Measurements from ENCODE around the gene DUSP6.

The DUSP6 gene

GRCh38 chr12:89376844-89377243 lies 24.5 kb upstream of the DUSP6 start:
- H3K27ac ChIP-seq (ENCODE audit: low read length) = no peak overlapping the region

DNA sequence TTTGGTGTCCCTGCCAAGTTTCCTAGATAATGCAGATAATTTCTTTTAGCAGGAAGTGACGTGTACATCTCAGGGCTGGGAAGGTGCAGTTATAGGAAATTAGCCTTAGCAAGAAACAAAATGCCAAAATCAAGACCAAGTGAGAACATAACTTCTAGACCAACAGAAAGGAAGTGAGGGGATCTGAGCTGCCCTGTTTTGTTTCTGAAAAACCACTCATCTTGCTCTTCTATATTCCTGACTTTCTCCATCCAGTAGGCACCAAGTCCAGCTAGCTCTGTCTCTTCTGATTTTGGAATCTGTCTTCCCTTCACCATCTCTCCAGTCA lies 23.9 kb upstream of the DUSP6 start:
- Histone ChIP-seq H4K20me1 (ENCODE audit: insufficient read depth, low read length) (no peaks in the 10 kb centered on the region), H3K36me3 (replicated peaks; ENCODE audit: insufficient read depth, low read length) (no peaks in the 10 kb centered on the region), H3F3A (ENCODE audit: insufficient read depth, low read length) (no peaks in the 10 kb centered on the region), H3K79me2 (ENCODE audit: low read length) (no peaks in the 10 kb centered on the region), H3K27me3 (replicated peaks; ENCODE audit: insufficient read depth, low read length) (no peaks in the 10 kb centered on the region), H3K4me1 (ENCODE audit: low read length) (no peaks in the 10 kb centered on the region), H3K4me3 (ENCODE audit: low read length) (no peak overlapping the region), H2AFZ (ENCODE audit: low read length) (no peak overlapping the region), H3K4me2 (ENCODE audit: low read depth, low read length) (no peak overlapping the region), H3K9ac (ENCODE audit: low read length) (no peak overlapping the region), H3K27ac (ENCODE audit: low read length) (no peak overlapping the region), H3K9me2 (replicated peaks; ENCODE audit: insufficient read depth, low read length) (no peaks in the 10 kb centered on the region), H3K9me3 (replicated peaks; ENCODE audit: insufficient read depth, low read length) (no peaks in the 10 kb centered on the region)
- no peak for DNase-seq
- TF ChIP-seq CTCF (IDR thresholded peaks at IDR 0.05; ENCODE audit: low read length) = no peak
- no peak for TF ChIP-seq EZH2phosphoT487 (IDR thresholded peaks at IDR 0.05; ENCODE audit: low read length)
- TF ChIP-seq EZH2 (optimal IDR thresholded peaks at IDR 0.05; ENCODE audit: low read depth, low read length) = no peak

More at GRCh38 chr12:89376844-89377243, 24.5 kb upstream of the DUSP6 start:
- Histone ChIP-seq H3K36me3 (replicated peaks; ENCODE audit: insufficient read depth, low read length) (no peaks in the 10 kb centered on the region), H3K4me3 (ENCODE audit: low read length) (no peak overlapping the region), H4K20me1 (ENCODE audit: insufficient read depth, low read length) (no peaks in the 10 kb centered on the region), H3F3A (ENCODE audit: insufficient read depth, low read length) (no peaks in the 10 kb centered on the region), H2AFZ (ENCODE audit: low read length) (no peak overlapping the region), H3K4me2 (ENCODE audit: low read depth, low read length) (no peak overlapping the region), H3K27me3 (replicated peaks; ENCODE audit: insufficient read depth, low read length) (no peaks in the 10 kb centered on the region), H3K79me2 (ENCODE audit: low read length) (no peaks in the 10 kb centered on the region), H3K9me3 (replicated peaks; ENCODE audit: insufficient read depth, low read length) (no peaks in the 10 kb centered on the region), H3K9me2 (replicated peaks; ENCODE audit: insufficient read depth, low read length) (no peaks in the 10 kb centered on the region), H3K9ac (ENCODE audit: low read length) (no peak overlapping the region), H3K4me1 (ENCODE audit: low read length) (no peaks in the 10 kb centered on the region)
- no peak for DNase-seq
- no peak for TF ChIP-seq EZH2 (optimal IDR thresholded peaks at IDR 0.05; ENCODE audit: low read depth, low read length)
- TF ChIP-seq CTCF (IDR thresholded peaks at IDR 0.05; ENCODE audit: low read length) = no peak
- no peak for TF ChIP-seq EZH2phosphoT487 (IDR thresholded peaks at IDR 0.05; ENCODE audit: low read length)

GRCh38 chr12:89373763-89374572 lies 21.7 kb upstream of the DUSP6 start:
- Histone ChIP-seq H3K4me3 (ENCODE audit: low read length) (no peak overlapping the region), H3K4me1 (ENCODE audit: low read length) (no peaks in the 10 kb centered on the region), H3K9me2 (replicated peaks; ENCODE audit: insufficient read depth, low read length) (no peaks in the 10 kb centered on the region), H3K36me3 (replicated peaks; ENCODE audit: insufficient read depth, low read length) (no peaks in the 10 kb centered on the region), H3K4me2 (ENCODE audit: low read depth, low read length) (no peak overlapping the region), H3K79me2 (ENCODE audit: low read length) (no peaks in the 10 kb centered on the region), H3F3A (ENCODE audit: insufficient read depth, low read length) (no peaks in the 10 kb centered on the region), H3K9ac (ENCODE audit: low read length) (no peak overlapping the region), H3K27ac (ENCODE audit: low read length) (no peak overlapping the region), H2AFZ (ENCODE audit: low read length) (no peak overlapping the region), H4K20me1 (ENCODE audit: insufficient read depth, low read length) (no peaks in the 10 kb centered on the region), H3K9me3 (replicated peaks; ENCODE audit: insufficient read depth, low read length) (no peaks in the 10 kb centered on the region), H3K27me3 (replicated peaks; ENCODE audit: insufficient read depth, low read length) (no peaks in the 10 kb centered on the region)
- DNase-seq = no peak
- TF ChIP-seq CTCF (IDR thresholded peaks at IDR 0.05; ENCODE audit: low read length) (no peak), EZH2phosphoT487 (IDR thresholded peaks at IDR 0.05; ENCODE audit: low read length) (no peak), EZH2 (optimal IDR thresholded peaks at IDR 0.05; ENCODE audit: low read depth, low read length) (no peak)
